ENCODE measurements around the gene DNHD1. TPM values are rescaled to one million over a fixed set of nuclear protein-coding genes. Genes with fewer than 3 reads are reported as not detected.

The DNHD1 gene
- total and polyA plus RNA-seq, 9 of the 15 experiments (the other 6 are each of a cell fraction or from before 2014, with no cell fraction given): 0.82 to 9.7 (median 3.8) TPM

- TF ChIP-seq ETV6 (IDR thresholded peaks at IDR 0.05; ENCODE audit: borderline replicate concordance in 1 of 2, low read depth in 2 of 2, low read length in 1 of 2) (no peak), ETV6 (CRISPR knock-in tag; IDR thresholded peaks at IDR 0.05; ENCODE audit: borderline replicate concordance) (no peak), FOSL1 (tag; conservative IDR thresholded peaks at IDR 0.05) (no peak), NR0B1 (IDR thresholded peaks at IDR 0.05; ENCODE audit: partially characterized antibody) (no peak), PHF8 (IDR thresholded peaks at IDR 0.05; ENCODE audit: borderline replicate concordance, low read length) (no peak), THRAP3 (IDR thresholded peaks at IDR 0.05; ENCODE audit: borderline replicate concordance) (0 out of 2 replicates have a peak, but pooled peaks have one; percentile 50), ZNF778 (CRISPR knock-in tag; IDR thresholded peaks at IDR 0.05) (no peak), MTA1 (IDR thresholded peaks at IDR 0.05; ENCODE audit: borderline replicate concordance) (0 out of 2 replicates have a peak, but pooled peaks have one; percentile 49), HMG20A (CRISPR knock-in tag; conservative IDR thresholded peaks at IDR 0.05) (no peak), ZNF584 (CRISPR knock-in tag; IDR thresholded peaks at IDR 0.05; ENCODE audit: low read depth) (no peak), LEF1 (IDR thresholded peaks at IDR 0.05) (no peak), ZNF644 (tag; IDR thresholded peaks at IDR 0.05; ENCODE audit: low read depth) (no peak), SIN3B (IDR thresholded peaks at IDR 0.05; ENCODE audit: low read depth) (no peak)
Measured at GRCh38 chr11:6531267-6531752, 34.2 kb downstream of the DNHD1 start (continued).
